Upper lobe of right lung (tissue), 1 donor: ENCODE measurements around the gene WWOX. TPM values are rescaled to one million over a fixed set of nuclear protein-coding genes. Genes with fewer than 3 reads are reported as not detected.

Source experiments
- ATAC-seq: fragments of 200-7000 bp; cut with Tn5 transposase; one replicate; pipeline ENCODE4 v1.9.1; 2020; ENCODE audit warnings: mild to moderate bottlenecking, moderate library complexity
- DNase-seq: peaks from one replicate; pipeline ENCODE4 v3.0.0-alpha.2; 2020
- H3K27ac ChIP-seq: fragments of 200-600 bp; one replicate; pipeline ENCODE4 v1.8.0; 2022
- H3K27me3 ChIP-seq: fragments of 200-600 bp; one replicate; pipeline ENCODE4 v1.8.0; 2022; ENCODE audit warnings: mild to moderate bottlenecking
- H3K36me3 ChIP-seq: fragments of 200-600 bp; one replicate; pipeline ENCODE4 v1.8.0; 2022
- H3K4me1 ChIP-seq: fragments of 200-600 bp; one replicate; pipeline ENCODE4 v1.8.0; 2022
- H3K4me3 ChIP-seq: fragments of 200-600 bp; one replicate; pipeline ENCODE4 v1.8.0; 2022; ENCODE audit warnings: mild to moderate bottlenecking
- H3K9me3 ChIP-seq: fragments of 200-600 bp; one replicate; pipeline ENCODE4 v1.8.0; 2022
- intact Hi-C: fragments of 100-400 bp; cut with DNase I; formaldehyde crosslinking; loops from one replicate; pipeline ENCODE4 v1.11.0; 2022
- total RNA-seq: library from RNA; stranded (reverse); fragmentation: NEBNext Ultra II Directional; extraction: Animal tissue kit (Norgen Biotek cat#: 25700); gene quantifications from one replicate; pipeline ENCODE4 v1.2.1, GENCODE V29; 2021
- TF ChIP-seq, protein P1 (sequence below): fragments of 200-600 bp; IDR thresholded peaks from one replicate; pipeline ENCODE4 v1.8.0; 2022; ENCODE audit warnings: antibody characterized with exemption
- donor health status: DM: no; HTN: yes; CAD: no; lungs with severe emphysema.

Gene WWOX
- total RNA-seq, 1 donor from 2014 or later, result 17.0 TPM

DNA sequence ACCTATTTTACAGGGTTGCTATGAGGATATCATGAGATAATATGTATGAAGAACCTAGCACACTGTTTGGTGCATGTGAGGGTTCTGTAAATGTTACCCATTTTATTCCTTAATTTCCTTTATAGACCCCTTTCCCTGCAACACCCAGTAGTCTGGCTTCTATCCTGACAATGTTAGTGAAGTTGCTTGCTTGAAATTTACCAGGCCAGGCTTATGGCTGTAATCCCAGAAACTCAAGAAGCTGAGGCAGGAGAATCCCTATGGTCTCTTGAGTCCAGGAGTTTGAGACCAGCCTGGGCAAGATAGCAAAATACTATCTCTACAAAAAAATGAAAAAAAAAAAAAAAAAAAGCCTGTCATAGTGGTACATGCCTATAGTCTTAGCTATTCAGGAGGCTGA, 779.1 kb downstream of the WWOX start:
- intact Hi-C loops, result no loop called here
- ATAC-seq, result no peak
- Histone ChIP-seq H3K9me3 (no peaks in the 10 kb centered on the region), H3K27ac (no peak overlapping the region), H3K4me1 (no peaks in the 10 kb centered on the region), H3K27me3 (no peaks in the 10 kb centered on the region), H3K36me3 (no peaks in the 10 kb centered on the region), H3K4me3 (no peak overlapping the region)
- TF ChIP-seq, protein P1, sequence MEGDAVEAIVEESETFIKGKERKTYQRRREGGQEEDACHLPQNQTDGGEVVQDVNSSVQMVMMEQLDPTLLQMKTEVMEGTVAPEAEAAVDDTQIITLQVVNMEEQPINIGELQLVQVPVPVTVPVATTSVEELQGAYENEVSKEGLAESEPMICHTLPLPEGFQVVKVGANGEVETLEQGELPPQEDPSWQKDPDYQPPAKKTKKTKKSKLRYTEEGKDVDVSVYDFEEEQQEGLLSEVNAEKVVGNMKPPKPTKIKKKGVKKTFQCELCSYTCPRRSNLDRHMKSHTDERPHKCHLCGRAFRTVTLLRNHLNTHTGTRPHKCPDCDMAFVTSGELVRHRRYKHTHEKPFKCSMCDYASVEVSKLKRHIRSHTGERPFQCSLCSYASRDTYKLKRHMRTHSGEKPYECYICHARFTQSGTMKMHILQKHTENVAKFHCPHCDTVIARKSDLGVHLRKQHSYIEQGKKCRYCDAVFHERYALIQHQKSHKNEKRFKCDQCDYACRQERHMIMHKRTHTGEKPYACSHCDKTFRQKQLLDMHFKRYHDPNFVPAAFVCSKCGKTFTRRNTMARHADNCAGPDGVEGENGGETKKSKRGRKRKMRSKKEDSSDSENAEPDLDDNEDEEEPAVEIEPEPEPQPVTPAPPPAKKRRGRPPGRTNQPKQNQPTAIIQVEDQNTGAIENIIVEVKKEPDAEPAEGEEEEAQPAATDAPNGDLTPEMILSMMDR, result no peak
- DNase-seq, result no peak

DNA sequence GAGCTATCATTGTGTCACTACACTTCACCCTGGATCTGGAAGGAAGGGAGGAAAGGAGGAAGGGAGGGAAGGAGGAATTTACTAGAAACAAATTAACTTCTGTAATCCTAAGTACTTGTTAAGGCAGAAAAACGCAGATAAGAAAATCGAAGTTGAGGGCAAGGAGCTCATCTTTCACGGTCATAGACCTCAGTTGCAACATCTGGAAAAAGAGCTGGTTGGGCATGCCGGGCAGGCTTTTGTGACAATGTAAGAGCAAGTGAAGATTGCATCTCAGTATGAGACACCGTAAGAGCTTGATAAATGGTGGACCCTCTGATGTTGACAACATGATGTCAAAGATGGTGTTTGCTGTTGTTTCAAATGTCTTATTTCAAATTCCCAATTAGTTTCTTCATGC, 779.6 kb downstream of the WWOX start:
- intact Hi-C loops, result no loop called here
- no peaks in the 10 kb centered on the region for H3K9me3 ChIP-seq
- no peaks in the 10 kb centered on the region for H3K36me3 ChIP-seq
- H3K27ac ChIP-seq, result no peak overlapping the region
- no peak for DNase-seq
- no peaks in the 10 kb centered on the region for H3K27me3 ChIP-seq
- ATAC-seq, result no peak
- H3K4me3 ChIP-seq, result no peak overlapping the region
- no peaks in the 10 kb centered on the region for H3K4me1 ChIP-seq
- TF ChIP-seq, protein P1, result no peak

DNA sequence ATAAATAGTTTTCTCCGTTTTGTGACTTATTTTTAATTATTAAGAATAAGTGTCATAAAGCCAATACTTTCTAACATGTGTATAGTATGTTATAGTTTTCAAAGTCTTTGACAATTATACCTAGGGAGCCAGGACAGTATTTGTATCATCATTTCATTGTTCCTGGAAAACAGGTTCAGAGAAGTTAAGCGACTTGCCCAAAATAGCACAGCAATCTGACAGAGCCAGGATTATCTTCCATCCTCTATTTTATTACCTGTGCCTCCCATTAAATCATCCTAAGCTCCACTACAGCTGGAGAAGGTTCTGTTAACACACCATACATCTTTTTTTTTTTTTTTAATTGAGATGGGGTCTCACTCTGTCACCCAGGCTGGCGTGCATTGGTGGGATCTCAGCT, 782.7 kb downstream of the WWOX start:
- TF ChIP-seq, protein P1, result no peak
- Histone ChIP-seq H3K9me3 (no peaks in the 10 kb centered on the region), H3K4me3 (no peak overlapping the region), H3K36me3 (no peaks in the 10 kb centered on the region), H3K27me3 (no peaks in the 10 kb centered on the region), H3K27ac (no peak overlapping the region), H3K4me1 (no peaks in the 10 kb centered on the region)
- DNase-seq, result no peak
- no peak for ATAC-seq
- intact Hi-C loops, result no loop called here

DNA sequence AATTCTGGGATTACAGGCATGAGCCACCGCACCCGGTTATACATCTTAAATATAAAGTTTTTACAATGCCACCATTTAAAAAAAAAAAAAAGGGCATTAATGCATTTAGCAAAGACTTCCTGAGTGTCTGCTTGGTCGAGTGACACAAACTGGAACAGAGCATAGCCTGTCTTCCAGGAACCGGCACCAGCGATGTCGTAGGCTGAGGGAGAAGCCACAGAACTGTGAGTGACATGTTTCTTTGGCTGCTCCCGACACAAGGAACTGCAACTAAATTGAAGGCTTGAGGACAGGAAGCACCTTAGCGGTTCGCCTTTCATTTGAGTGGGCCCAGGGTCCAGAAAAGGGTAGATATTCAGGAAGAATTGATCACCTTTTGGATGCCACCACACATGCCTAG, 783.3 kb downstream of the WWOX start:
- Histone ChIP-seq H3K27me3 (no peaks in the 10 kb centered on the region), H3K4me1 (no peaks in the 10 kb centered on the region), H3K9me3 (no peaks in the 10 kb centered on the region), H3K4me3 (no peak overlapping the region), H3K27ac (no peak overlapping the region), H3K36me3 (no peaks in the 10 kb centered on the region)
- TF ChIP-seq, protein P1, result no peak
- intact Hi-C loops, result no loop called here
- ATAC-seq, result peak; percentile 49
- DNase-seq, result no peak

DNA sequence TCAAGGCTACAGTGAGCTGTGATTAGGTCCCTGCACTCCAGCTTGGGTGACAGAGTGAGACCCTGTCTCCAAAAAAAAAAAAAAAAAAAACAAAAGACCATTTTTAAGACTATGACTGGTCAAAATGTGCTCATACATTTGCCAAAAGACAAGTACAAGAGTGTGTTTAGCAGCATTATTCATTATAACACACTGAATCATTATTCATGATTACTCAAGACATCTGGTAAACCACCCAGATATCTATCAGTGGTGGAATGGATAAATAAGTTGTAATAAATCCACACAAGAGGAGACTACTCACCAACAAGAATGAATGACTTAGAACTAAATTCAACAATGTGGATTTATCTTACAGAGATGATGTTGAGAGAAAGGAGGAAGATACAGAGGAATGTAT, 784.8 kb downstream of the WWOX start:
- Histone ChIP-seq H3K27me3 (no peaks in the 10 kb centered on the region), H3K4me1 (no peaks in the 10 kb centered on the region), H3K4me3 (no peak overlapping the region), H3K9me3 (no peaks in the 10 kb centered on the region), H3K27ac (no peak overlapping the region), H3K36me3 (no peaks in the 10 kb centered on the region)
- no peak for DNase-seq
- intact Hi-C loops, result no loop called here
- TF ChIP-seq, protein P1, result no peak
- ATAC-seq, result no peak

DNA sequence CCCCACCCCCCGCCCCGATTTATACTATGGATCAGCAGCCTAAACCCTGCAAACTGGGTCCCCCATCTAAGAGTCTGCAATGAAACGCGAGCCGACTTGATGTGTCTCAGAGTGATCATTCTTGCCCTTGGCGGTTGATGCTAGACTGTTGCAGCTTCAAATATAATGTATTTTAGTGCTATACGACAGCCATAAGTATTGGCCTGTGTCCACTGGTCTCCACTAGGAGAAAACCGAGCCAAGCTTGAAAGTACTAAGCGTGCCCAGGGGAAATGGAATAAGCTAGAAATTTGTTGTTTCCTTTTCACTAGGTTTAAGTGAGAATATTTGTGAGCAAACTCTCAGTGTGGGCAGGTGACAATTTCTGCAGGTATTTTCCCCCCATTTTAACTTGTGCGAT, 789.9 kb downstream of the WWOX start:
- Histone ChIP-seq H3K27ac (no peak overlapping the region), H3K4me1 (no peaks in the 10 kb centered on the region), H3K4me3 (no peak overlapping the region), H3K36me3 (no peaks in the 10 kb centered on the region), H3K9me3 (no peaks in the 10 kb centered on the region), H3K27me3 (no peaks in the 10 kb centered on the region)
- ATAC-seq, result no peak
- intact Hi-C loops, result no loop called here
- no peak for DNase-seq
- TF ChIP-seq, protein P1, result no peak
